ENCODE measurements around the gene BAHCC1. TPM values are rescaled to one million over a fixed set of nuclear protein-coding genes. Genes with fewer than 3 reads are reported as not detected.

The BAHCC1 gene
- total and polyA plus RNA-seq, 2 donors (not counting 1 experiment from before 2014, with no cell fraction given), result 1.8 to 7.3 TPM

- H3K9me3 ChIP-seq (ENCODE audit: control insufficient read depth, insufficient read depth, low read depth, low read length), result no peaks in the 10 kb centered on the region
- H4K20me1 ChIP-seq (ENCODE audit: control insufficient read depth, extremely low read depth, insufficient read depth, low read length), result no peaks in the 10 kb centered on the region
- H2AFZ ChIP-seq (ENCODE audit: low read length), result no peak overlapping the region
- no peak overlapping the region for H3K4me3 ChIP-seq (replicated peaks in 1 of 4; ENCODE audit: control extremely low read depth in 1 of 4, insufficient read depth in 1 of 4, low read depth in 3 of 4, low read length in 4 of 4)
- no peak overlapping the region for H3K4me2 ChIP-seq (ENCODE audit: extremely low read depth, insufficient read depth, low read length)
- H3K79me2 ChIP-seq (ENCODE audit: control insufficient read depth, insufficient read depth, low read length), result peaks cover 7% of the 10 kb centered on the region
- no peaks in the 10 kb centered on the region for H3K27me3 ChIP-seq (ENCODE audit: control insufficient read depth, insufficient read depth, low read length)
- DNase-seq (ENCODE audit: low read depth in 2 of 2), result no peak
- H3K27ac ChIP-seq (ENCODE audit: insufficient read depth, low read length), result no peak overlapping the region
- H3K4me1 ChIP-seq (ENCODE audit: control insufficient read depth, extremely low read depth, insufficient read depth, low read length), result peaks cover 29% of the 10 kb centered on the region
- H3K9ac ChIP-seq (ENCODE audit: insufficient read depth, low read length), result no peak overlapping the region
- H3K36me3 ChIP-seq (ENCODE audit: control insufficient read depth, insufficient read depth, low read length), result no peaks in the 10 kb centered on the region
- no peak for TF ChIP-seq EZH2 (IDR thresholded peaks at IDR 0.05; ENCODE audit: low read length, missing control alignments)
- no peak for TF ChIP-seq CTCF (conservative IDR thresholded peaks at IDR 0.05 in 1 of 2, IDR thresholded peaks at IDR 0.05 in 1 of 2; ENCODE audit: low read depth in 1 of 2, low read length in 2 of 2)
These were observed 31.3 kb downstream of the BAHCC1 start for GRCh38 chr17:81426393-81427172.

DNA sequence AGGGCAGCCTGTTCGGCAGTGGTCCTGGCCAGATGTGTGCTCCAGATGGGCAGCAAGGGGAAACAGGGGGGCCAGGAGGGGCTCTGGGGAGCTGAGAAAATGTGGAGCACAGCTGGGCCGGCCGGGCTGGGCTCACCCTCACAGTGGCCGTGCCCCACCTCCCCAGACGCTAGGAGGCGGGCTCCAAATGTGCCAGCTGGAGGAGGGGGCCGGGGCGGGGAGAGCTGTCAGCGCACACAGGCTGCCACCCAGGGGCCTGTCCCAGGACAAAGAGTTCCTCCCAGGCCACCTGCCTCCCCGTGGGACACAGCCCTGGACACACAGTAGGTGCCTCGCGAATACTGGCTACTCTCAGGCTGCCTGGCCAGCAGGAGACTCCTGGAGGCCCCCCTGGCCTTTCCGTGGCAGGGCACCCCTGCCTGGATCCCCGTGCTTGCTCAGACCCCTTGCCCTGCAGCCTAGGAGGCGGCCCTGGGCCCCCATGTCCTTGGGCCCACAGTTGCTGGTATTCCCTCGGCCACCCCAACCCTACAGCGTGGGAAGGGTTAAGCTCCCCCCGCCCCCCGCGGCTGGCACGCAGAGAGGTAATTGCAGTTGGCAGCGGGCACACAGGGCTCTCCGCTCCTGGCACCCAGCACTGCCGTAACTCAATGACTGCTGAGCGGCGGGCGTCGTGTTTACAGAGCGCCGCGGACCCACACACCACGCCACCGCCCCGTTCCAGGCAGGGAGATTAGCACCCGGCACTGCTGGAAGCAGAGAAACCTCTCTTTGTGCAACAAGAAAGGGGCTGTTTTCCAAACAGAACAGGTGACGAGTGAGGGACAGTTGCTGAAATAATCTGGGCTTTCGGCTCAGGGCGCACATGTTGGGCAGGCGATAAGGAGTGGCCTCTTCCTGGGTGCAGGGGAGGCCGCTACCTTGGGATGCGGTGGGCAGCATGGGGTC, 32.2 kb downstream of the BAHCC1 start:
- H3K4me2 ChIP-seq (ENCODE audit: extremely low read depth, insufficient read depth, low read length), result no peak overlapping the region
- no peak overlapping the region for H2AFZ ChIP-seq (ENCODE audit: low read length)
- no peak overlapping the region for H3K9ac ChIP-seq (ENCODE audit: insufficient read depth, low read length)
- no peak overlapping the region for H3K27ac ChIP-seq (ENCODE audit: insufficient read depth, low read length)
- TF ChIP-seq CTCF (conservative IDR thresholded peaks at IDR 0.05 in 1 of 2, IDR thresholded peaks at IDR 0.05 in 1 of 2; ENCODE audit: low read depth in 1 of 2, low read length in 2 of 2) (no peak), EZH2 (IDR thresholded peaks at IDR 0.05; ENCODE audit: low read length, missing control alignments) (no peak)
- no peak overlapping the region for H3K4me3 ChIP-seq (replicated peaks in 1 of 4; ENCODE audit: control extremely low read depth in 1 of 4, insufficient read depth in 1 of 4, low read depth in 3 of 4, low read length in 4 of 4)
- H3K79me2 ChIP-seq (ENCODE audit: control insufficient read depth, insufficient read depth, low read length), result peaks cover 6% of the 10 kb centered on the region
- no peaks in the 10 kb centered on the region for H4K20me1 ChIP-seq (ENCODE audit: control insufficient read depth, extremely low read depth, insufficient read depth, low read length)
- H3K27me3 ChIP-seq (ENCODE audit: control insufficient read depth, insufficient read depth, low read length), result no peaks in the 10 kb centered on the region
- no peaks in the 10 kb centered on the region for H3K36me3 ChIP-seq (ENCODE audit: control insufficient read depth, insufficient read depth, low read length)
- no peaks in the 10 kb centered on the region for H3K9me3 ChIP-seq (ENCODE audit: control insufficient read depth, insufficient read depth, low read depth, low read length)
- peaks cover 21% of the 10 kb centered on the region for H3K4me1 ChIP-seq (ENCODE audit: control insufficient read depth, extremely low read depth, insufficient read depth, low read length)
- DNase-seq (ENCODE audit: low read depth in 2 of 2), result no peak

DNA sequence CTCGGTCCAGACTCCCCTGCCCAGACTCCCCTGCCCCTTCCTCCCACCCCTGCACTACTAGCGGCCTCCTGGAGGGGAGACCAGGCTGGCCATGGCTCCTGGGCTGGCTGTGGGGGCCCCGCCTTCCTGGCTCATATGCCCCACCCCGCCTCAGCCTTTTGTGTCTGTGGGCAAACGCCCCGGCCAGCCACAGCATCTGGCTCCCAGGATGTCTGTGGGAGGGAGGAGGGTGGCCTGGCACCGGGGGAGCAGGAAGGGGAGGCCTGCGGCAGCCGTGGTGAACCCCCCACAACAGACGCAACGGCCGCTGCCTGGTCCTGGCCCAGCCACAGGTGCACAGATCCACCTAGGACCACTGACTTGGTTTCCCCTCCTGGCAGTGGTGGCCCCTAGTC, 32.9 kb downstream of the BAHCC1 start:
- Histone ChIP-seq H3K9me3 (ENCODE audit: control insufficient read depth, insufficient read depth, low read depth, low read length) (no peaks in the 10 kb centered on the region), H3K4me1 (ENCODE audit: control insufficient read depth, extremely low read depth, insufficient read depth, low read length) (peaks cover 15% of the 10 kb centered on the region), H3K27ac (ENCODE audit: insufficient read depth, low read length) (no peak overlapping the region), H3K27me3 (ENCODE audit: control insufficient read depth, insufficient read depth, low read length) (no peaks in the 10 kb centered on the region), H4K20me1 (ENCODE audit: control insufficient read depth, extremely low read depth, insufficient read depth, low read length) (no peaks in the 10 kb centered on the region), H2AFZ (ENCODE audit: low read length) (no peak overlapping the region), H3K9ac (ENCODE audit: insufficient read depth, low read length) (no peak overlapping the region), H3K4me3 (replicated peaks in 1 of 4; ENCODE audit: control extremely low read depth in 1 of 4, insufficient read depth in 1 of 4, low read depth in 3 of 4, low read length in 4 of 4) (no peak overlapping the region), H3K4me2 (ENCODE audit: extremely low read depth, insufficient read depth, low read length) (no peak overlapping the region), H3K36me3 (ENCODE audit: control insufficient read depth, insufficient read depth, low read length) (no peaks in the 10 kb centered on the region), H3K79me2 (ENCODE audit: control insufficient read depth, insufficient read depth, low read length) (peaks cover 6% of the 10 kb centered on the region)
- no peak for TF ChIP-seq CTCF (conservative IDR thresholded peaks at IDR 0.05 in 1 of 2, IDR thresholded peaks at IDR 0.05 in 1 of 2; ENCODE audit: low read depth in 1 of 2, low read length in 2 of 2)
- TF ChIP-seq EZH2 (IDR thresholded peaks at IDR 0.05; ENCODE audit: low read length, missing control alignments), result no peak
- DNase-seq (ENCODE audit: low read depth in 2 of 2), result peak in 1 of 2 donors; percentile 38
